Measurements from ENCODE around the gene C1D.

Gene C1D

DNA sequence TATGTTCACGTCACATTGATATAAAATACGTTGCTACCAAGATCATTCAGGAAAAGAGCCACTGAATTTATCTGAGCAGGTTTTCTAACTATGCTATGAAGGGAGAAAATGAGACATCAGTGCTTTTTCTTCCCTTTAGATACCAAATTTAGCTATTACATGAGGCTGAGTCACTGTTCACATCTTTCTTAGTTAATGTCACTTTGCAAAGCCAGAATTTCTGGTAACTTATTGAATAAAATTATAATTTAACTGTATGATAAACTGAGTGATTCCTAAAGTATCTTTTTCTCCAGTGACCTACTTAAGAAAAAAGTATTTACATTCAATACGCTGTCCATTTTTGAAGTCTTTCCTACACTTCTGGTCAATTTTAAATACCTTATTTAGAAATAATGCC lies 22.7 kb downstream of the C1D start:
- DNase-seq (ENCODE audit: extremely low spot score): no peak
- CTCF ChIA-PET: interaction anchor here (1.3 to 1.7 kb wide), 3 partner anchors 13 to 1612 kb away, joined by 3 to 6 read pairs (median 5); partner anchors contain the start of gene C1D
- TF ChIP-seq, protein P1, sequence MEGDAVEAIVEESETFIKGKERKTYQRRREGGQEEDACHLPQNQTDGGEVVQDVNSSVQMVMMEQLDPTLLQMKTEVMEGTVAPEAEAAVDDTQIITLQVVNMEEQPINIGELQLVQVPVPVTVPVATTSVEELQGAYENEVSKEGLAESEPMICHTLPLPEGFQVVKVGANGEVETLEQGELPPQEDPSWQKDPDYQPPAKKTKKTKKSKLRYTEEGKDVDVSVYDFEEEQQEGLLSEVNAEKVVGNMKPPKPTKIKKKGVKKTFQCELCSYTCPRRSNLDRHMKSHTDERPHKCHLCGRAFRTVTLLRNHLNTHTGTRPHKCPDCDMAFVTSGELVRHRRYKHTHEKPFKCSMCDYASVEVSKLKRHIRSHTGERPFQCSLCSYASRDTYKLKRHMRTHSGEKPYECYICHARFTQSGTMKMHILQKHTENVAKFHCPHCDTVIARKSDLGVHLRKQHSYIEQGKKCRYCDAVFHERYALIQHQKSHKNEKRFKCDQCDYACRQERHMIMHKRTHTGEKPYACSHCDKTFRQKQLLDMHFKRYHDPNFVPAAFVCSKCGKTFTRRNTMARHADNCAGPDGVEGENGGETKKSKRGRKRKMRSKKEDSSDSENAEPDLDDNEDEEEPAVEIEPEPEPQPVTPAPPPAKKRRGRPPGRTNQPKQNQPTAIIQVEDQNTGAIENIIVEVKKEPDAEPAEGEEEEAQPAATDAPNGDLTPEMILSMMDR (IDR thresholded peaks at IDR 0.05; ENCODE audit: control extremely low read depth, extremely low read depth, low read depth, missing control alignments): no peak
- POLR2A ChIA-PET: no interaction called here

DNA sequence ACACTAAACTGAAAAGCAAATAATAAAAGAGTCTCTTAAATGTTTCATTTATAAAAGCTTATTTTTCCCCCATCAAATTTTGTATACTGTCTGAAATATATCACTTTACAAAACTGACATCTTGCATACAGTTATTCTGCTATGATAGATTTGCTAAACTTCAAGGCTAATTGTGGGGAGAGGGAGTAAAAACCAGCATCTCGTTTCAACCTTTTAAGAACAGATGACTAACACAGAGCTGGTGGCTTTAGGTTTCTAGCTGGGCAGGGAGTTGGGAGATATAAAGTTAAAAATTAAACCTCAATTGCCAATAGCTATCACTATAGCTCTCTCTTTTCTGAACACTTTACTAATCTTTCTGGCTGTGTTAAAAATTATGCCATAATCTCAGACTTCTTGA lies 23.5 kb downstream of the C1D start:
- ChIA-PET CTCF (interaction anchor here (0.9 to 1.7 kb wide), 4 partner anchors 12 to 1611 kb away, joined by 3 to 6 read pairs (median 4); partner anchors contain the start of gene C1D), POLR2A (no interaction called here)
- no peak for DNase-seq (ENCODE audit: extremely low spot score)

GRCh38 chr2:68032702-68033101 lies 30.1 kb downstream of the C1D start:
- DNase-seq (ENCODE audit: extremely low spot score): no peak
- POLR2A ChIA-PET: no interaction called here
- CTCF ChIA-PET: interaction anchor here (1.1 to 3.7 kb wide), 7 partner anchors 8 to 1604 kb away, joined by 3 to 23 read pairs (median 7); no protein-coding TSS in a partner anchor
- TF ChIP-seq, protein P1 (IDR thresholded peaks at IDR 0.05; ENCODE audit: control extremely low read depth, extremely low read depth, low read depth, missing control alignments): no peak

More for the DNA sequence above, 23.5 kb downstream of the C1D start:
- TF ChIP-seq, protein P1 (IDR thresholded peaks at IDR 0.05; ENCODE audit: control extremely low read depth, extremely low read depth, low read depth, missing control alignments): no peak

- DNase-seq (ENCODE audit: extremely low spot score): peak; percentile 54
- ChIA-PET POLR2A (no interaction called here), CTCF (interaction anchor here (0.7 to 3.7 kb wide), 15 partner anchors 9 to 1599 kb away, joined by 3 to 23 read pairs (median 3); partner anchors contain the start of gene C1D)
- TF ChIP-seq, protein P1 (IDR thresholded peaks at IDR 0.05; ENCODE audit: control extremely low read depth, extremely low read depth, low read depth, missing control alignments): peak; percentile 69
Observed at GRCh38 chr2:68031542-68032160, 31.2 kb downstream of the C1D start.

DNA sequence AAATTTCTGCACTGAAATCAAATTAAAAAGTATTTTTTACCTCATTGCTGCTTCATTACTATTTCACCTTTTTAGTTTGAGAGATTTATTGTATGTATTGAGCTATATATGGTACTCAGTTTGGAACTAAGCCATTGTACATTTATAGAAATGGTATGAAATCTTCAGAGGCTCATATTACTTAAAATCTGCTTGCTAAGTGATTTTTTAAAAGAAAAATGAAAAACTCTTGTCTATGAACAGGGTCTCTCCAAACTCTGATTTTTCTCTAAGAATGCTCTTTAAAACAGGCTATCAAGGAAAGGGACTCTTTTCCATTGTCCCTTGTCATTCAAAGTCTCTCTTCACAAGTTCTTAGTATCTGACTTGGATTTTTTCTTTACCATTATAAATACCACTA lies 31.8 kb downstream of the C1D start:
- no peak for DNase-seq (ENCODE audit: extremely low spot score)
- TF ChIP-seq, protein P1 (IDR thresholded peaks at IDR 0.05; ENCODE audit: control extremely low read depth, extremely low read depth, low read depth, missing control alignments): no peak
- ChIA-PET POLR2A (no interaction called here), CTCF (interaction anchor here (0.7 to 3.7 kb wide), 15 partner anchors 9 to 1598 kb away, joined by 3 to 23 read pairs (median 4); partner anchors contain the start of gene C1D)

DNA sequence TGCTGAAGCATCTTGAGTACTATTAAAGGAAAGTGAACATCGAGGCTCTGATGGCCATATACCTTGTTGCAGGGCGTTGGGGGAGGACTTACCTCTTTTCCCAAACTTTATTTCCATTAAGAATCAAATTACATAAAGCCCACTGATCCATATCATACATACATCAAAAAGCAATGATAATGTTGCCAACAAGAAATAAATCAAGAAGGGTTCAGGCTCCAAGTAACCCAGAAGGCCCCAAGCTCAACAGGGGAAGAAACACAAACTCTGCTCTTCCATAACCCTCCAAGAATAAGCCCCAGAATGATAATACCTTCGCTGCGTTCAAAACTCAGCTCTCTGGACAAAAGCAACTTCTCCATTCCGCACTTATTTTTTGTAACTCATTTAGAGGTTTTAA lies 32.3 kb downstream of the C1D start:
- DNase-seq (ENCODE audit: extremely low spot score): no peak
- TF ChIP-seq, protein P1 (IDR thresholded peaks at IDR 0.05; ENCODE audit: control extremely low read depth, extremely low read depth, low read depth, missing control alignments): no peak
- POLR2A ChIA-PET: interaction anchor here (0.6 kb wide), 1 partner anchor 1227 kb away, joined by 3 read pairs; no protein-coding TSS in a partner anchor
- CTCF ChIA-PET: interaction anchor here (1.1 to 3.2 kb wide), 8 partner anchors 8 to 298 kb away, joined by 3 to 23 read pairs (median 4); no protein-coding TSS in a partner anchor

Measured in GM10248 (cell line).